Measurements from ENCODE around the gene MC4R.

- TF ChIP-seq POLR2AphosphoS5 (IDR thresholded peaks at IDR 0.05) (no peak), CTCF (IDR thresholded peaks at IDR 0.05; ENCODE audit: poor library complexity, severe bottlenecking) (no peak), REST (IDR thresholded peaks at IDR 0.05; ENCODE audit: borderline replicate concordance) (no peak), RAD21 (conservative IDR thresholded peaks at IDR 0.05) (no peak), TAF1 (IDR thresholded peaks at IDR 0.05; ENCODE audit: low read depth) (no peak), EZH2 (IDR thresholded peaks at IDR 0.05; ENCODE audit: borderline replicate concordance, insufficient read depth, low read length, poor library complexity, severe bottlenecking) (no peak), EP300 (conservative IDR thresholded peaks at IDR 0.05; ENCODE audit: poor library complexity, severe bottlenecking) (no peak), SMC3 (conservative IDR thresholded peaks at IDR 0.05; ENCODE audit: poor library complexity) (no peak), MXI1 (conservative IDR thresholded peaks at IDR 0.05; ENCODE audit: poor library complexity, severe bottlenecking) (no peak)
Observed at GRCh38 chr18:60350941-60351340, 21.6 kb downstream of the MC4R start.

All from neural cell (in vitro differentiated cells).